Measurements from ENCODE around the gene DROSHA.
"Not testable (repeated sequence)": the region's sequence is repeated elsewhere in the genome, so short reads cannot be mapped to it uniquely, and the experiment has no call there.

The DROSHA gene

GRCh38 chr5:31415009-31415923 lies 116.6 kb downstream of the DROSHA start:
- no peak for DNase-seq

DNA sequence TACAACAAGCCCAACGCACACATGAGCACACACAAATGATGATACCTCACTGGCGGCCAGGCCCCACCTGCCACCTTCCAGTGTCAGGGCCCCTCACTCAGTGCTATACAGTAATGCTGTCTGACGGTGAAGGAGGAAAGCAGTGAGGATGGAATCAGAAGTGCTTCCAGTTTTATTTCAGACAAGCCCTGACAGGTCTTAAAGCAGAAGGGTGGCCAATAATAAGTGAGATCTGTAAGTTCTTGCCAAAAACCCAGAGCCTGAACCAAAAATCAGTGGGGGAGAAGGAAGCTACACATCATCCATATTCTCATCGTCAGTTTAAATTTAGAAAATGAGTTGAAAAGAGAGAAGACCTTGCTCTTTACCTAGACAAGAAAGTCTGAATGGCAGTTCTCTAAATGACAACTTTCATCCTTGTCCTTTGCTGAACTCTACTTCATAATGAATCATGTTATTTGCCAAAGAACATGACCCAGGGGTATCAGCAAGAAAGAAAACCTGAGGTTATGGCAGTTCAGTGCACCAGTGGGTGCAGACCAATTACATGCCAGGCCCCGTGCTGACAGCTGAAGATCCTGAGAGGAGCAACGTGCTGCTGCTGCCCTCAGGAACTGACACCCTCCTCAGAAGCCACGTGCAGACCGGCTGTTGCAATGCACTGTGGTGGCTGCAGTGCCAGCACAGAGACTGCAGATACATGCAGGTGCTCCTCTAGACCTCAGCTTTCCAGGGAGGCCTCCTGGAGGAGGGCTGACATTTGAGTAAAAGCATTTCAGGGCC lies 118.7 kb downstream of the DROSHA start:
- no peak for DNase-seq

GRCh38 chr5:31412324-31412723 lies 119.6 kb downstream of the DROSHA start:
- no peak for DNase-seq

DNA sequence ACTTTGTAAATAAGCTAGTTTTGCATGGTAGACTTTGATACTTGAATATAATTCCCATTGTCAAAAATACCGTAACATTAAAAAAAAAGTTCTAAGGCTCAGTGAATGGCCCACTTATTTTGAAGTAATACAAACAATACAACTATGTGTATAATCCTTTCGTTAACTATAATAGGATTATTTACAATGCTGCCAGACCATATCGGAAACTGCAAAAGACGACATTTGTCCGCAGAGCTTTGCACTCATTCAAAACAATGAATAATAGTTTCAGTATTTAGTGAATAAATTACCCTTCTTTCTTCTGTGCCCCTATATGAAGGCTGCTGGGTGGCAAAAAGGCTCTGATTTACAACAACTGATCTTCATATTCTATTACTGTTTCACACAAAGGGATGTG lies 121.8 kb downstream of the DROSHA start:
- DNase-seq: no peak

- no peak for DNase-seq
These were observed 123.1 kb downstream of the DROSHA start for GRCh38 chr5:31408814-31409213.

DNA sequence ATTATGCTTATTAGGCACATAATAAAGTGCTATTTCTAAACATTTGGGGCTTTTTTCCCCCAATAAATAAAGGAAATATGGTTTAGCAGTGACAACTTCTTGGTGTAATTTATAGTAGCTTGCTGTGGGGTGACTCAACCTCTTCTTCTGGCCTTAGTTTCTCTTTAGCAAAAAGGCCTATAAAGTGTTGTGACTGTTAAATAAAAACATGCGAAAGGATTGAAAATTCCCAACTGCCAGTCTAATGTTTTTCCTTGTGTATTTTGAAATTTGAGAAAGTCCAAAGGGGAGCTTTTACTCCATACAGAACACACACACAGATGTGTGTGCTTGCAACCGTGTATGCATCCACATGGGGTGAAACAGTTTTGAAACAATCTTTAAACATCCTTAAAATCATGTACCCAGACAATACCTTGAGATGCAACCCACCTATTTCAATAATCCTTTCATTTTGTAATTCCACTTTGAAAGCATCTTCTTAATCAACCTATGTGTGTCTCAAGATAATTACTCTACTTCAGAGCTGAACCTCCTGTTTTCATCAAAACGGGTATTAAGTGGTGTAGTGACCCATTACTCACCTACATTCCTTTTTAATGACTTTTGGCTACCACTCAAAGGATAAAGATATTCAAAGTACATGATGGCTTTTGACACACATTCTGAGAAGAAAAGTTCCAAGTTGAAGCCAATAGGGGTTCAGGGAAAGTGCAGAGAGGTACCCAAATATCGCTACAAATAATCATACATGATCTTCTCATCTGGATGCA lies 123.8 kb downstream of the DROSHA start:
- DNase-seq: no peak

- no peak for DNase-seq
These were observed 127.6 kb downstream of the DROSHA start for GRCh38 chr5:31404325-31404724.

DNA sequence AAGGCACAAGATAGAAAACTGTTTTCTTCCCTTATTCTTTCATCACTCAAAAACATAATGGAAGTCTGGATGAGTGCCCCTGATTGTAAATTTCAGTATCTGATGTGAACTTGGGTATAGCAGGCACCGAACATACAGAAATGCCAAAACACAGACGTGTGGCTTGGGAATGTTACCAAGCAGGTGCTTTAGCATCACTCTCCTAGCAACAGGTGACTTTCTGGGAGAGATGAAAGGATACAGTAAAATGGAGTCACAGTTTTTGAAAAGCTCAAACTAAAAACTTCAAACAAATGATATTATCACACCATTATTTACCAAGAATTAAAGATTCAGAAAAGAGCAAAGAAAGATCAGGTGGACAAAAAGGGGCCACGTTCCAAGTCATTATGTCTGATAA lies 130.2 kb downstream of the DROSHA start:
- no peak for DNase-seq

GRCh38 chr5:31397926-31398557 lies 133.9 kb downstream of the DROSHA start:
- DNase-seq: no peak

DNA sequence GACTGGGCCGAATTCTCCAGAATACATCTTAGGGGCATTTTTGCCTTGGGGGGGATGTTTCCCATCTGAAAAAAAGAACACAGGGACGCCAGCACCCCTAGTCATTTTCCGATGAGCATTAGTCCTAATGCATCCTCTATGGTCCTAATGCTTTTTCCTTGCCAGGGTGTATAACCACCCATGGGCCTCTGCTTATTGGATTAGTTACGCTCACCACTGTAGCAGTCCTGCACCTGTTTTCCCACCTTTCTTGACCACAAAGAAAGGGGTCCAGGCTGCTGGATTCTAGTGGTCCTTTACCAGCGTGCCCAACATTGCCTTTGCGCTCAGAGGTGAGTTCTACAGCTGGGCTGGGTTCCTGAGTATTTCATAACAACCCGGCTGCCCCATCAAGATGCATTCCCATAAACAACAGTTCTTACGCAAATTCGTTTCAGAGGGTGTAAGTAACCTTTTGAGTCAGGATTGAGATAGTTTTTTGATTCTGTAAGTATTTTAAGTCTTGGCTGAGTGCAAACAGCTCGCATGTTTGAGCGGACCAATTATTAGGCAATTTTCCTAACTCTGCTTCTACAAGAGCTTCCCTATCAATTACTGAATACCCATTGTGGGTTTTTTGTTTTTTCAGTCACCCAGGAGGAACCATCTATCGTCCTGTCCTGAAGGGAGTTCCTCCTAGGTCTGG lies 135.1 kb downstream of the DROSHA start:
- no peak for DNase-seq

- DNase-seq: not testable (repeated sequence)
These were observed 136.3 kb downstream of the DROSHA start for GRCh38 chr5:31395450-31396045.

DNA sequence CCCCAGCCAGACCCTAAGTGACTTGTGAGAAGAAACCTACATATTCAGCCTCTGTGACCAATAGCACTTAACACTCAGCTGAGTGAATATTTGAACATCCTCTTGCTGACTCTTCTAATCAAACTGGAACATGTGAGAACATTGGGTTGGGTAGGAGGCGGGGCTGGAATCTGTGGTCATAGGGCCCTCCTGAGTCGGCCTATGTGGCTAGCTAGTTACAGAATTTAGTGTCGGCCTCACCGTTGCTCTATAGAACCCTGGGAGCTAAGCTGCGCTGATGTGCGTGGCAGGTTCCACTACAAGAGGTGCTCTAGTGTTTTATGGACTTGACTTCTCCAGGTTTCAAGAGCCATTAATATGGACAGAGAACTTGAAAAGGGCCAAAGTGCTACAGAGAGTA lies 138.8 kb downstream of the DROSHA start:
- DNase-seq: no peak

GRCh38 chr5:31392061-31392460 lies 139.8 kb downstream of the DROSHA start:
- no peak for DNase-seq

GRCh38 chr5:31390256-31390655 lies 141.6 kb downstream of the DROSHA start:
- DNase-seq: no peak

DNA sequence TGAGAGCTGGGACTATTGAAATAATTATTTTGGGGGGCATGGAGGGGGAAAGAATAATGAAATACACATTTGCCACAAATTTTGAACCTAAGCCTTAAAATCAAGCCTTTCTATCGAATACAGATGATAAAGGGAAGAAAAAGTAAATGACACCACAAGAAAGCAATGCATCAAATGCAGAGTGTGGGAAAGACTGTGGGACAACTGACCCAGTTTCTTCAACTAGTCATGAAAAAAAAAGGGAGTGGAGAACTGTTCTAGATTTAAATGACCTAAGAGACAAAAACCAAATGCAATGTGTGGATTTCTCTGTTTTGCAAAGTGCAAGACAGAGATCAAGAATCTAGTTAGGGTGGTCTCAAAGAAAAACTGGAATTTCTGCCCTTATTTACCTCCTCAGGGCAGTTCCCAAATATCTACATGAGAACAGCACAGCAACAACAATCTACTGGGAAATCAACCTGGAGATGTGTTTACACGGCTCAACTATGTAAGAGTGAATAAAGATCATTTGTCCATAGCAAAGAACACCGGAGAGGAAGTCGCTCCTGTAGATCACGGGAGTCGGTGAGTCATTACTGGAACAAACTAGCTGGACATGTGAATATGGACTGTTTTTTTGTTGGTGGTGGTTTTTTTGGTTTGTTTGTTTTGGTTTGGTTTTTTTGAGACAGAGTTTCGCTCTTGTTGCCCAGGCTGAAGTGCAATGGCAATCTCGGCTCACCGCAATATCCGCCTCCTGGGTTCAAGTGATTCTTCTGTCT lies 145.9 kb downstream of the DROSHA start:
- DNase-seq: no peak

DNA sequence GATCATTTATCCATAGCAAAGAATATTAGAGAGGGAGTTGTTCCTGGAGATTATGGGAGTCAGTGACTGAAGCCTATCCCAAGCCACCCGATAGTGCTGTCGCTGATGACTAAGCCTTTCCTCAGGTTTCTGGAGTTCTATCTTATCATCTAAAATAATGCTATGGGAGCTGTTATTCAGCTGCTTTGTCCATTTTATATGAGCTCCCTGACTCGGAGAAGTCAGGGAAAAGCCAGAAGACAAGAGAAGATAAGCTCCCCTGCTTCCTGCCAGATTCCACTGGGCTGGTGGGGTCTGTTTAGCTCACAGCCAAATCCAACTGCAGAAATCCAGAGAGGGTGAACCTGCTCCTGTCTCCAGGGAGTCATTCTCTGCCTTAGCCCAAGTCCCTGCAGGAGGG lies 148.2 kb downstream of the DROSHA start:
- DNase-seq: no peak

DNA sequence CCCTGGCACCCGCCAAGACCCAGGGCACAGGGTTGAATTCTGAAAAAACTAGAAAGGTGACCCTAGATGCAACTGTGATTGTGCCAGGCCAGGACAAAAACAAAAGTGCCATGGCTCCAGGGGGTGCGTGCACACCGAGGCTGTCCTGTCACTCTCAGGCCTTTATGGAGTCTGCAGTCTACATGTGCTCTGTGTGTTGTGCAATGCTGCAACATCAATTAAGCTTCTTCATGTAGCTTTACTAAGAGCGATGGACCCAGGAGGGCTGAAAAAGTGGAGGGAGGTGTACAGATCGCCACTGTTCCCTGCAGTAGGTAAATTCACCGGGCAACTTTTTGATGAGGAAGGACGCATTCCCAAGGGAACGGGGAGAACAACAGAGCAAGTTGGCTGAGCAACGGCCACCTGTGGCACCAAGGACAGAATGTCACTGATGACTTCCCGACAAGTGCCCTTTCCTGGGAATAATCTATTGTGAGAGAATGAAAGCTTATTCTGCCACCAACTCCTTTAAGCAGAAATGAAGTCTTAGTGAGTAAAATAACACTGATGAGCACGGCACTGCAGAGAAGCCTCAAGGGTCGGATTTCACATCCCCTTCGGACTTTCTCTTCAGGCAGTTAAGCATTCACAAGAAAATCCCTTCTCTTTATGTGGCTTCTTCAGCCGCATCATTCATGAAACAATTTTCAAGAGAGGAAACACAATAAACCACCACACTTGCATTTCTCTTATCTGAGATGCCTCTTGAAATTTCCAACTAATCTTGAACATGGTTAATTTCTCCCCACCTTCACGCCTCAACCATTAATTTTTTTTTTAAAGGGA lies 149.6 kb downstream of the DROSHA start:
- DNase-seq: no peak

DNA sequence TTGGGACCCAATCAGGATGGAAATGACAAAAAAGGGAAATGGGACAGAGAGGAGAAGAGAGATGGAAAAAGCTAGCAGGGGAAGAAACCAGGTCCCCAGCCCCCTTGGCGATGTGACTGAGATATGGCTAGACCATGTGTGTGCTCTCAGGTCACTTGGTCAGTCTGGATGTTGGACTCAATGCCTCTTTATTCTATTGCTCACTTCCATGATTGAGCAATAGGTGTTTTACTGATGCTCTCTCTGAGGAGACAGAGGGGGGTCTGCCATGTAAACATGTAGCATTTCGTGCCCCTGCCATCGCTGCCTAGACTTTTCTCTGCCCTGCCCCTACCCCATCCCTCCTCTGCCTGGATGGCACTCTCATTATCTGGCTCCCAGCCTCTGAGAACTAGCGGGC lies 150.6 kb downstream of the DROSHA start:
- DNase-seq: no peak

- no peak for DNase-seq
These were observed 151.8 kb downstream of the DROSHA start for GRCh38 chr5:31380049-31380448.

- DNase-seq: no peak
These were observed 153.1 kb downstream of the DROSHA start for GRCh38 chr5:31378838-31379237.
